GM23248 (cell line): ENCODE measurements around the gene GRK6. TPM values are rescaled to one million over a fixed set of nuclear protein-coding genes. Genes with fewer than 3 reads are reported as not detected.

Source experiments
- DNase-seq: peaks from one replicate; pipeline ENCODE4 v3.0.0-alpha.2; 2015
- H2AFZ ChIP-seq: fragments of 200-600 bp; sonication (generic); 2 replicates; pipeline ENCODE4 v1.6.1; 2016; ENCODE audit warnings: antibody characterized with exemption
- H3F3A ChIP-seq: fragments of 200-600 bp; sonication (generic); 2 replicates; pipeline ENCODE4 v1.6.1; 2016; ENCODE audit warnings: mild to moderate bottlenecking, antibody characterized with exemption, mixed run types; ENCODE audit not compliant: insufficient read depth
- H3K27ac ChIP-seq: fragments of 200-600 bp; sonication (generic); 2 replicates; pipeline ENCODE4 v1.5.1; 2016; ENCODE audit warnings: mild to moderate bottlenecking
- H3K27me3 ChIP-seq: fragments of 200-600 bp; sonication (generic); replicated peaks from 2 replicates; pipeline ENCODE4 v1.6.1; 2016; ENCODE audit warnings: mild to moderate bottlenecking; ENCODE audit not compliant: insufficient read depth
- H3K36me3 ChIP-seq: fragments of 200-600 bp; sonication (generic); 2 replicates; pipeline ENCODE4 v1.6.1; 2016; ENCODE audit warnings: low read depth, mild to moderate bottlenecking
- H3K4me1 ChIP-seq: fragments of 200-600 bp; sonication (generic); 2 replicates; pipeline ENCODE4 v1.6.1; 2016; ENCODE audit warnings: mild to moderate bottlenecking; ENCODE audit not compliant: insufficient read depth
- H3K4me2 ChIP-seq: fragments of 200-600 bp; sonication (generic); one replicate; pipeline ENCODE4 v1.6.1; 2016; ENCODE audit warnings: mild to moderate bottlenecking; ENCODE audit not compliant: unreplicated experiment
- H3K4me3 ChIP-seq: fragments of 200-600 bp; sonication (generic); 2 replicates; pipeline ENCODE4 v1.5.1; 2016; ENCODE audit warnings: mild to moderate bottlenecking
- H3K79me2 ChIP-seq: fragments of 200-600 bp; sonication (generic); 2 replicates; pipeline ENCODE4 v1.6.1; 2016; ENCODE audit warnings: mild to moderate bottlenecking; ENCODE audit not compliant: insufficient read depth
- H3K9ac ChIP-seq: fragments of 200-600 bp; sonication (generic); 2 replicates; pipeline ENCODE4 v1.6.1; 2016; ENCODE audit warnings: mild to moderate bottlenecking
- H3K9me2 ChIP-seq: fragments of 200-600 bp; sonication (generic); 2 replicates; pipeline ENCODE4 v1.6.1; 2016; ENCODE audit warnings: mixed run types, mild to moderate bottlenecking, moderate library complexity; ENCODE audit not compliant: insufficient read depth
- H3K9me3 ChIP-seq: fragments of 200-600 bp; sonication (generic); one replicate; pipeline ENCODE4 v1.6.1; 2017; ENCODE audit warnings: low read depth
- H4K20me1 ChIP-seq: fragments of 200-600 bp; sonication (generic); 2 replicates; pipeline ENCODE4 v1.6.0; 2016; ENCODE audit not compliant: insufficient read depth
- EZH2 ChIP-seq: fragments of 200-600 bp; sonication (generic); IDR thresholded peaks from 2 replicates; pipeline ENCODE4 v1.6.1; 2018; ENCODE audit warnings: antibody characterized with exemption, mild to moderate bottlenecking; ENCODE audit not compliant: insufficient read depth, poor library complexity, severe bottlenecking
- EZH2phosphoT487 ChIP-seq: fragments of 200-600 bp; sonication (generic); IDR thresholded peaks from 2 replicates; pipeline ENCODE4 v1.6.1; 2018; ENCODE audit warnings: antibody characterized with exemption, moderate library complexity, mild to moderate bottlenecking, low read depth; ENCODE audit not compliant: insufficient read depth
- WGBS, 2 experiments: methylation state at CpG; one replicate each; pipeline ENCODE4 v1.1.6; 2015 to 2017; ENCODE audit warnings: low lambda C conversion rate in 2 of 2, low coverage in 1 of 2; ENCODE audit errors: missing lambda C conversion rate in 2 of 2; 5-methylcytosine and 5-hydroxymethylcytosine counted together
- in situ Hi-C: fragments of 300-500 bp; cut with MboI; formaldehyde crosslinking; loops from 2 replicates; pipeline ENCODE4 v1.15.0; 2020
- polyA plus RNA-seq: library from polyadenylated mRNA; unstranded; fragments of >200 nt; fragmentation: Nextera tagmentation; extraction: Ambion mirVana; gene quantifications from 2 replicates; pipeline ENCODE4 v1.2.1, GENCODE V29; 2016
- total RNA-seq: library from RNA; depleted of rRNA; stranded (reverse); fragments of >200 nt; shearing (Covaris generic); gene quantifications from 2 replicates; pipeline ENCODE4 v1.2.3, GENCODE V29; 2014

GRK6 gene
- total and polyA plus RNA-seq, 2 experiments from 2014 or later: 7.7 to 30.4 TPM

GRCh38 chr5:177432839-177433657 is 6.6 kb downstream of the GRK6 start:
- no peaks in the 10 kb centered on the region; the same call in 1 of the 2 replicates for H3K36me3 ChIP-seq
- 93 to 94% methylated on average over 21 to 25 of the region's 25 CpGs for WGBS, 2 experiments
- peaks cover 16% of the 10 kb centered on the region for H3K79me2 ChIP-seq
- no peak for DNase-seq
- H3K27me3 ChIP-seq: no peaks in the 10 kb centered on the region
- H3K4me2 ChIP-seq: no peak overlapping the region
- H3K9me2 ChIP-seq: no peaks in the 10 kb centered on the region
- no peaks in the 10 kb centered on the region for H4K20me1 ChIP-seq
- H3K9ac ChIP-seq: no peak overlapping the region
- H3K4me3 ChIP-seq: no peak overlapping the region
- no peak overlapping the region for H3K27ac ChIP-seq
- H3K4me1 ChIP-seq: peaks cover under 1% of the 10 kb centered on the region; the same call in 1 of the 2 replicates
- TF ChIP-seq EZH2phosphoT487: no peak
- TF ChIP-seq EZH2: no peak
- in situ Hi-C loops: no loop called here
- H2AFZ ChIP-seq: no peak overlapping the region
- no peaks in the 10 kb centered on the region for H3F3A ChIP-seq
- H3K9me3 ChIP-seq: no peaks in the 10 kb centered on the region

GRCh38 chr5:177433658-177434217 is 7.3 kb downstream of the GRK6 start:
- no peak overlapping the region for H2AFZ ChIP-seq
- H3K9me2 ChIP-seq: no peaks in the 10 kb centered on the region
- H3K27ac ChIP-seq: no peak overlapping the region
- no peak for TF ChIP-seq EZH2
- no peak for TF ChIP-seq EZH2phosphoT487
- no peaks in the 10 kb centered on the region; the same call in 1 of the 2 replicates for H3K36me3 ChIP-seq
- DNase-seq: no peak
- no peaks in the 10 kb centered on the region for H3F3A ChIP-seq
- no peaks in the 10 kb centered on the region for H3K4me1 ChIP-seq
- H4K20me1 ChIP-seq: no peaks in the 10 kb centered on the region
- in situ Hi-C loops: no loop called here
- H3K4me2 ChIP-seq: no peak overlapping the region
- no peaks in the 10 kb centered on the region for H3K9me3 ChIP-seq
- H3K4me3 ChIP-seq: no peak overlapping the region
- H3K79me2 ChIP-seq: peaks cover 10% of the 10 kb centered on the region
- H3K9ac ChIP-seq: no peak overlapping the region
- no peaks in the 10 kb centered on the region for H3K27me3 ChIP-seq
- WGBS, 2 experiments: 95% methylated on average over 21 to 27 of the region's 29 CpGs

GRCh38 chr5:177434437-177434836 is 8.0 kb downstream of the GRK6 start:
- no peaks in the 10 kb centered on the region for H3K9me3 ChIP-seq
- H2AFZ ChIP-seq: no peak overlapping the region
- H3K79me2 ChIP-seq: 0 out of 2 replicates have a peak, but pooled peaks cover 3% of the 10 kb centered on the region
- no peak overlapping the region for H3K9ac ChIP-seq
- H3K4me3 ChIP-seq: no peak overlapping the region
- H3K4me2 ChIP-seq: no peak overlapping the region
- TF ChIP-seq EZH2phosphoT487: no peak
- TF ChIP-seq EZH2: no peak
- no peaks in the 10 kb centered on the region for H4K20me1 ChIP-seq
- in situ Hi-C loops: no loop called here
- H3K27ac ChIP-seq: no peak overlapping the region
- no peaks in the 10 kb centered on the region for H3K9me2 ChIP-seq
- H3F3A ChIP-seq: no peaks in the 10 kb centered on the region
- H3K36me3 ChIP-seq: no peaks in the 10 kb centered on the region; the same call in 1 of the 2 replicates
- no peak for DNase-seq
- 92% methylated on average over 8 of the region's 8 CpGs for WGBS, 2 experiments
- H3K4me1 ChIP-seq: no peaks in the 10 kb centered on the region
- H3K27me3 ChIP-seq: no peaks in the 10 kb centered on the region

GRCh38 chr5:177434942-177435738 is 8.7 kb downstream of the GRK6 start:
- Histone ChIP-seq H4K20me1 (no peaks in the 10 kb centered on the region), H3K4me1 (no peaks in the 10 kb centered on the region), H3K27me3 (no peaks in the 10 kb centered on the region), H3K36me3 (no peaks in the 10 kb centered on the region; the same call in 1 of the 2 replicates), H3K9me2 (no peaks in the 10 kb centered on the region), H3K4me2 (no peak overlapping the region), H3F3A (no peaks in the 10 kb centered on the region; the same call in 1 of the 2 replicates), H3K79me2 (no peaks in the 10 kb centered on the region), H3K9me3 (no peaks in the 10 kb centered on the region), H2AFZ (no peak overlapping the region), H3K9ac (no peak overlapping the region), H3K4me3 (no peak overlapping the region), H3K27ac (no peak overlapping the region)
- 94 to 96% methylated on average over 20 of the region's 20 CpGs for WGBS, 2 experiments
- no peak for DNase-seq
- in situ Hi-C loops: no loop called here
- TF ChIP-seq EZH2 (no peak), EZH2phosphoT487 (no peak)
